Upper lobe of left lung (tissue), 4 donors: ENCODE results near the gene LLPH.

Experiments
- CTCF ChIP-seq, 6 experiments: fragments of 450-650 bp in 4 of 6; fragments of 200-600 bp in 2 of 6; sonication (generic) in 2 of 6; IDR thresholded peaks; one replicate each; pipeline ENCODE4 v1.5.1; 2016 to 2019; ENCODE audit warnings: antibody characterized with exemption in 6 of 6
- EP300 ChIP-seq, 4 donors: sonication (generic); formaldehyde crosslinking; IDR thresholded peaks; one replicate each; pipeline ENCODE4 v1.5.1; 2017; ENCODE audit warnings: antibody characterized with exemption in 4 of 4, control low read depth in 2 of 4
- POLR2AphosphoS5 ChIP-seq, 2 donors: sonication (generic); formaldehyde crosslinking; IDR thresholded peaks; one replicate each; pipeline ENCODE4 v1.5.1; 2017; ENCODE audit warnings: antibody characterized with exemption in 2 of 2

GRCh38 chr12:66163289-66163688 lies 32.7 kb upstream of the LLPH start:
- no peak for TF ChIP-seq CTCF (IDR thresholded peaks at IDR 0.05)
- no peak for TF ChIP-seq EP300 (IDR thresholded peaks at IDR 0.05)
- no peak for TF ChIP-seq POLR2AphosphoS5 (IDR thresholded peaks at IDR 0.05)
